GM19372 (cell line): ENCODE results near the gene METTL25.

Experiments
- ATAC-seq: cut with Tn5 transposase; IDR thresholded peaks from one replicate; pipeline ENCODE4 v1.9.1; 2021; ENCODE audit warnings: mild to moderate bottlenecking, low read depth, moderate library complexity; ENCODE audit not compliant: unreplicated experiment

METTL25 gene

DNA sequence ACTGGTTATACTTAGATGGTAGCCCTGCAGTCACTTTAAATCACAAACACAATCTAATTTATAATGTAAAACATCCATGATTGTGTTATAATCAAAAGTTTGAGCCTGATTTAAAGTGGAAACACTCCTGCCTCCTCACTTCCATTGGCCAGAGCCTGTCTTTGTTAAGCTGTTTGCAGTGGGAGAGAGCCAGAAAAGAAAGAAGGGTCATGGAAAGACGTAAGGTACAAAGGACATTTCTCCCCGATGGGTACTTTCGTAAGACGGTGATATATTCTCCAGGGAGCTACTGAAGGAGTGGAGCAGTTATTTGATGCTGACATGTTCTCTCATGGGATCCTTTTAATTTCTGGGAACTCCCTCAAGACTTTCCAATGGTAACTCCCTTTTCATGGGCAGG, 164.0 kb downstream of the METTL25 start:
- ATAC-seq, result no peak

DNA sequence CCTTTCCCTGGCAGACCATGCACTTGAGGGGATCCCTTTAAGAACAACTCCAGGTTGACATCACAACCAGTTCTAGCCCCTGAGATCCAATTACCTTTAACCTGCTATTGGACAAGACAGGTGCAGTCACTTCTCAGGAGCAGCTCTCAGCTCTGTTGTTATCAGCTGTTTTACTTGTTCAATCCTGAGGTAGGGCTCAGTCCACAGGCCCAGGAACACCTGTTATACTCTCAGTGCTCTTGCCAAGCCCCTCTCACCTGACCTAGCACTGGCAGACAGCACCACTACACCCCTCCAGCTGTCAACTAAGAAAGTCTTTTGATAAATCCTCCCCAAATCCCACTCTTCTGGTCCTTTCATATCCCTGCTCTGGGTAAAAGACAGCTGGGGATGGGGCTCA, 164.4 kb downstream of the METTL25 start:
- no peak for ATAC-seq

DNA sequence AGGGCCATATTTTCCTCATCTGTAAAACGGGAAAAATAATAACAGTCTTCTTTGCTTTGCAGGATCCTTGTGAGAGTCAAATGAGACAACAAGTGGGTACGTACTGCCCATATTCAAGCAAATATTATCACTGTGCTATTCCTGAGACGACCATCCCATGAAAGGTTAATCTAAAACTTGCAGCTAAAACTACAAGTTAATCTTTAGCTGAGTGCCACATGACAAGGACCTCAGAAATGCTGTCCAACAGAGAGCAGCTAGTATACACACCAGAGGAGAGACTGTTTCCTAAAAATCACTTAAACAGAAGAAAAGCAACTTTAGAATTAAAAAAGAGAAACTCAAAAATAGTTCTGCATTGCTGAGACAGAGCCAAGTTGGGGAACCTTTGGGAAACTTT, 165.7 kb downstream of the METTL25 start:
- ATAC-seq, result peak; percentile 49

DNA sequence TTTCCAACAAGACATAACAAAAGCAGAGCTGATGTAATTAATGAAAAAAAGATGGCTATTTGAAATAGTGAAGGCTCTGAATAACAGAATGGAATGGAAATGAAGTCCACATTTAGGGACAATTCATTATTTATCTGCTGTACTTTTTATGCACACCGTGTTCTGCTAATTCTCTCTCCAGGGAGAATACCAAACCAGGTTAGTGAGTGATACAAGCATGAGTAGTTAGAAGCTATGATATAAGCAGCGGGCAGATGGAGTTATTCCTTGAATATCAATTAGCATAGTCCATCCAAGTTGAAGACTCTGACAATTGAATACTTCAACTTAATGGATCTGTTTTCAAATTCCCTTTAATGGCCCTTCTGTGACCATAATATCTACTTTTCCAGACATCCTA, 166.3 kb downstream of the METTL25 start:
- ATAC-seq, result no peak

DNA sequence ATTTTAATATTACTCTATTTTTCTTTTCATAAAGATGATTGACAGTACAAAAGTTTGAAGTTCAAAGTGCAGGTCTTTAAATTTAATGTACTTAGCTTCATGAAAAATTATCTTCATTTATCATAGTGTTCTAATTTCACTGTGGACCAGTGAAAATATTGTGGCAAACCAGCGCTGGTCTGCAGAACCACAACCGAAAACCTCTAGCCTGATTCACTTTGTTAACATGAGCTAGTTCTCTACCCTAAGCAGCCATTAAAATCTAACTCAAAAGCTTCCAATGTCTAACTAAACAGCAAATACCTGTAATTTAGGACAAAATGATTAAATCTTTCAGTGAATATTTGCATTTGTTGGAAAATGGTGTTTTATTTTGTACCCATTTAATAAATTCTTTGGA, 167.3 kb downstream of the METTL25 start:
- ATAC-seq, result no peak

DNA sequence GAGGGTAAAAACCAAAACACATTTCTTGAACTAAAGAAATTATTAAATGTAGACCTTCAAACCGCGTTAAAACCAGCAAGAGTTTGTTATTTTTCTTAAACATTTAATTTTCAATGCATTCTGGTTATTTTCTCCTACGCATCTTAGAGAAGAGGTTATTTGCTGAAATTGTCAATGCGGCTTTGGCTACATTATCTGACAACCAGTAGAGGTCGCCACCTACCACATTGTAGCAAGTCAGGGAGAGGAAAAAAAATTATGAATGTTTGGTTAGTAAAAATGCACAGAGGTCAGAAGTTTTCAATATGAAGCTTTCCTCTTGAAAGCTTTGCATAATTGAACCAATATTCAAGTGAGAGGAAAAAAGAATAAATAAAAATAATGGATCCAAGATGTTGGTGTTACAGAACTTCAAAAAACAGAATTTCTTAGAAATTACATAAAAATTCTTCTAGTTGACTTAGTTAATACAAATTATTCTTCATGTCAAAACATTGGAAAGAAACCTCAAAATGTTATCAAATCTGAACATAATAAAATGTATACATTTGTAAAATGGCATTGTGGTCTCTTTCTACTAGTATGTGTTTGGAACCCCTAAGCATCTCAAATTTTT, 168.9 kb downstream of the METTL25 start:
- ATAC-seq, result peak; percentile 54
